IPS-18c (cell line): Measurements from ENCODE around the gene FBXW7.

ENCODE experiments used
- H3K4me3 ChIP-seq: 2 replicates; pipeline ENCODE4 v1.7.0; 2013; ENCODE audit warnings: low read depth, mild to moderate bottlenecking, low read length, moderate library complexity; ENCODE audit not compliant: insufficient read depth
- H3K9me3 ChIP-seq: one replicate; pipeline ENCODE4 v1.6.1; 2013; ENCODE audit warnings: mild to moderate bottlenecking, low read length, moderate library complexity; ENCODE audit not compliant: control insufficient read depth, insufficient read depth

Gene FBXW7

GRCh38 chr4:152462047-152462446 is 73.8 kb downstream of the FBXW7 start:
- Histone ChIP-seq H3K9me3 (no peaks in the 10 kb centered on the region), H3K4me3 (no peak overlapping the region)

GRCh38 chr4:152460488-152460887 is 75.4 kb downstream of the FBXW7 start:
- Histone ChIP-seq H3K9me3 (no peaks in the 10 kb centered on the region), H3K4me3 (no peak overlapping the region)

GRCh38 chr4:152459326-152459725 is 76.6 kb downstream of the FBXW7 start:
- Histone ChIP-seq H3K4me3 (no peak overlapping the region), H3K9me3 (no peaks in the 10 kb centered on the region)

GRCh38 chr4:152458801-152459302 is 77.0 kb downstream of the FBXW7 start:
- Histone ChIP-seq H3K4me3 (no peak overlapping the region), H3K9me3 (no peaks in the 10 kb centered on the region)

GRCh38 chr4:152456609-152457008 is 79.3 kb downstream of the FBXW7 start:
- Histone ChIP-seq H3K4me3 (no peak overlapping the region), H3K9me3 (no peaks in the 10 kb centered on the region)

GRCh38 chr4:152455311-152455710 is 80.6 kb downstream of the FBXW7 start:
- Histone ChIP-seq H3K4me3 (no peak overlapping the region), H3K9me3 (no peaks in the 10 kb centered on the region)

- Histone ChIP-seq H3K9me3 (no peaks in the 10 kb centered on the region), H3K4me3 (no peak overlapping the region)
Observed at GRCh38 chr4:152454398-152455011, 81.4 kb downstream of the FBXW7 start.

GRCh38 chr4:152451496-152451895 is 84.4 kb downstream of the FBXW7 start:
- Histone ChIP-seq H3K4me3 (no peak overlapping the region), H3K9me3 (no peaks in the 10 kb centered on the region)

GRCh38 chr4:152448854-152449253 is 87.0 kb downstream of the FBXW7 start:
- Histone ChIP-seq H3K4me3 (no peak overlapping the region), H3K9me3 (no peaks in the 10 kb centered on the region)

- Histone ChIP-seq H3K9me3 (no peaks in the 10 kb centered on the region), H3K4me3 (no peak overlapping the region)
Observed at GRCh38 chr4:152448038-152448707, 87.7 kb downstream of the FBXW7 start.

GRCh38 chr4:152443859-152444258 is 92.0 kb downstream of the FBXW7 start:
- H3K9me3 ChIP-seq: no peaks in the 10 kb centered on the region
- no peak overlapping the region for H3K4me3 ChIP-seq

GRCh38 chr4:152437561-152437960 is 98.3 kb downstream of the FBXW7 start:
- H3K4me3 ChIP-seq: no peak overlapping the region
- no peaks in the 10 kb centered on the region for H3K9me3 ChIP-seq

- Histone ChIP-seq H3K9me3 (no peaks in the 10 kb centered on the region), H3K4me3 (no peak overlapping the region)
Observed at GRCh38 chr4:152436384-152436783, 99.5 kb downstream of the FBXW7 start.

- Histone ChIP-seq H3K9me3 (no peaks in the 10 kb centered on the region), H3K4me3 (no peak overlapping the region)
Observed at GRCh38 chr4:152434011-152434410, 101.9 kb downstream of the FBXW7 start.

- Histone ChIP-seq H3K9me3 (no peaks in the 10 kb centered on the region), H3K4me3 (no peak overlapping the region)
Observed at GRCh38 chr4:152431784-152432183, 104.1 kb downstream of the FBXW7 start.

- H3K9me3 ChIP-seq: no peaks in the 10 kb centered on the region
- H3K4me3 ChIP-seq: no peak overlapping the region
Observed at GRCh38 chr4:152431291-152431690, 104.6 kb downstream of the FBXW7 start.

GRCh38 chr4:152430507-152430906 is 105.4 kb downstream of the FBXW7 start:
- Histone ChIP-seq H3K9me3 (no peaks in the 10 kb centered on the region), H3K4me3 (no peak overlapping the region)

GRCh38 chr4:152427981-152428380 is 107.9 kb downstream of the FBXW7 start:
- no peaks in the 10 kb centered on the region for H3K9me3 ChIP-seq

GRCh38 chr4:152424977-152425376 is 110.9 kb downstream of the FBXW7 start:
- H3K4me3 ChIP-seq: no peak overlapping the region
- no peaks in the 10 kb centered on the region for H3K9me3 ChIP-seq

More at GRCh38 chr4:152427981-152428380, 107.9 kb downstream of the FBXW7 start:
- H3K4me3 ChIP-seq: no peak overlapping the region
